Panc1 (cell line): ENCODE data around the gene DUSP8. TPM values are rescaled to one million over a fixed set of nuclear protein-coding genes. Genes with fewer than 3 reads are reported as not detected.

ENCODE experiments used
- ATAC-seq: fragments of 200-7000 bp; cut with Tn5 transposase; 2 replicates; pipeline ENCODE4 v1.9.1; 2020; ENCODE audit warnings: mild to moderate bottlenecking, moderate library complexity
- BruUV-seq: library from RNA; stranded (reverse); fragments of 400-500 nt; replicated peaks from 2 replicates; lab custom pipeline; 2021; lab: Mats Ljungman, UMichigan
- CTCF ChIA-PET: fragments of 300-600 bp; sonication (Branson Sonifier 250); formaldehyde crosslinking; loops from one replicate; lab custom pipeline; 2022; ENCODE audit warnings: antibody characterized with exemption; lab: Charles Lee
- POLR2A ChIA-PET: fragments of 300-600 bp; sonication (Branson Sonifier 250); formaldehyde crosslinking; loops from one replicate; lab custom pipeline; 2022; ENCODE audit warnings: antibody characterized with exemption; lab: Charles Lee
- DNase-seq: peaks from one replicate; pipeline ENCODE4 v3.0.0-alpha.2; 2010; ENCODE audit warnings: low read depth, low spot score
- H3K27ac ChIP-seq: 2 replicates; pipeline ENCODE4 v1.5.1; 2011; ENCODE audit warnings: mild to moderate bottlenecking, low read length, inconsistent platforms
- H3K27me3 ChIP-seq: fragments of 200-500 bp; sonication (Bioruptor generic); 2 replicates; pipeline ENCODE4 v1.6.0; 2014; ENCODE audit warnings: low read length, inconsistent platforms; ENCODE audit not compliant: control insufficient read depth, insufficient read depth
- H3K36me3 ChIP-seq: fragments of 200-500 bp; sonication (Bioruptor generic); 2 replicates; pipeline ENCODE4 v1.5.1; 2014; ENCODE audit warnings: inconsistent platforms, mild to moderate bottlenecking, low read length, moderate library complexity; ENCODE audit not compliant: control insufficient read depth, insufficient read depth
- H3K4me1 ChIP-seq: 2 replicates; pipeline ENCODE4 v1.5.1; 2011; ENCODE audit warnings: inconsistent platforms, mild to moderate bottlenecking, low read length, moderate library complexity; ENCODE audit not compliant: control insufficient read depth, insufficient read depth
- H3K4me3 ChIP-seq, 2 experiments: 2 replicates each; pipeline ENCODE4 v1.5.1; 2011 to 2012; ENCODE audit warnings: low read depth in 2 of 2, low read length in 2 of 2, mild to moderate bottlenecking in 2 of 2, inconsistent platforms in 1 of 2, moderate library complexity in 1 of 2
- H3K9me3 ChIP-seq: fragments of 200-500 bp; sonication (Bioruptor generic); 2 replicates; pipeline ENCODE4 v1.5.1; 2014; ENCODE audit warnings: low read depth, mild to moderate bottlenecking, inconsistent platforms, low read length, moderate library complexity; ENCODE audit not compliant: control insufficient read depth, insufficient read depth
- POLR2AphosphoS5 ChIP-seq: IDR thresholded peaks from 2 replicates; pipeline ENCODE4 v1.6.1; 2012; ENCODE audit warnings: mild to moderate bottlenecking, low read depth, low read length, moderate library complexity
- SIN3A ChIP-seq: IDR thresholded peaks from 2 replicates; pipeline ENCODE4 v1.6.1; 2012; ENCODE audit warnings: low read depth, mild to moderate bottlenecking, low read length, moderate library complexity, borderline replicate concordance; ENCODE audit not compliant: insufficient read depth
- TCF7L2 ChIP-seq: IDR thresholded peaks from 2 replicates; pipeline ENCODE4 v1.6.1; 2011; ENCODE audit warnings: mild to moderate bottlenecking, low read depth, low read length, inconsistent platforms
- in situ Hi-C: cut with HindIII; loops from 2 replicates; pipeline ENCODE4 v1.10.0; 2016; ENCODE audit warnings: low sequenced_read_pairs, low pct_unique_long_range_greater_than_20kb
- intact Hi-C: fragments of 100-400 bp; cut with micrococcal nuclease; formaldehyde crosslinking; loops from one replicate; pipeline ENCODE4 v1.10.0; 2022; ENCODE audit not compliant: unreplicated experiment
- total RNA-seq: library from RNA; stranded (reverse); gene quantifications from one replicate; pipeline ENCODE4 v1.2.1, GENCODE V29; 2021; ENCODE audit not compliant: unreplicated experiment
- TF ChIP-seq, protein P1 (sequence below): fragments of 450-650 bp; IDR thresholded peaks from 2 replicates; pipeline ENCODE4 v1.5.1; 2017; ENCODE audit warnings: mild to moderate bottlenecking
- TF ChIP-seq, protein P2 (sequence below), 2 experiments: IDR thresholded peaks; 2 replicates each; pipeline ENCODE4 v1.6.1; 2011 to 2012; ENCODE audit warnings: low read depth in 2 of 2, control low read depth in 1 of 2, low read length in 1 of 2, mild to moderate bottlenecking in 1 of 2, moderate library complexity in 1 of 2; ENCODE audit not compliant: insufficient read depth in 1 of 2

Gene DUSP8
- total RNA-seq, 1 experiment from 2014 or later: 5.5 TPM

DNA sequence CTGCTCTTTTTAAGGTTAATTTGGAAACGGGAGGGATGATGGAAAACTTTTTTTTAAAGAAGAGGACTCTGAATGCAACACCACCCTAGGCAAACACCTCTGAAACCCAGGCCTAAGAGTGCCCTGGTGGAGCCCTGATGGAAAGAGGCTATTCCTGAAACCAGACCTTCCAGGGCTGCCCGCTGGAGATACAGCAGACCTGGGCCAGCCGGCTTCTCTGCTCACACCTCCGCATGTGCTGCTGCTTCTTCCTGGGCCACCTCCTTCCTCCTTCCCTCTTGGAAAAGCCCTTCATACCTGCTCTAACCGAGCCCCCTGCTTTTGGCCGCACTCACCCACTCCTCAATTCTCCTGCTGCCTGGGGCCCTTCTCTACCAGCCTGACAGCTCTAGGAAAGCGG, 37.9 kb downstream of the DUSP8 start:
- H3K27me3 ChIP-seq: peaks cover 6% of the 10 kb centered on the region
- BruUV-seq: no TSS peak
- in situ Hi-C loops (no loop called here), intact Hi-C loops (no loop called here)
- ATAC-seq (no peak), DNase-seq (no peak)
- H3K4me1 ChIP-seq: peaks cover 4% of the 10 kb centered on the region
- H3K36me3 ChIP-seq: no peaks in the 10 kb centered on the region
- TF ChIP-seq, protein P1, sequence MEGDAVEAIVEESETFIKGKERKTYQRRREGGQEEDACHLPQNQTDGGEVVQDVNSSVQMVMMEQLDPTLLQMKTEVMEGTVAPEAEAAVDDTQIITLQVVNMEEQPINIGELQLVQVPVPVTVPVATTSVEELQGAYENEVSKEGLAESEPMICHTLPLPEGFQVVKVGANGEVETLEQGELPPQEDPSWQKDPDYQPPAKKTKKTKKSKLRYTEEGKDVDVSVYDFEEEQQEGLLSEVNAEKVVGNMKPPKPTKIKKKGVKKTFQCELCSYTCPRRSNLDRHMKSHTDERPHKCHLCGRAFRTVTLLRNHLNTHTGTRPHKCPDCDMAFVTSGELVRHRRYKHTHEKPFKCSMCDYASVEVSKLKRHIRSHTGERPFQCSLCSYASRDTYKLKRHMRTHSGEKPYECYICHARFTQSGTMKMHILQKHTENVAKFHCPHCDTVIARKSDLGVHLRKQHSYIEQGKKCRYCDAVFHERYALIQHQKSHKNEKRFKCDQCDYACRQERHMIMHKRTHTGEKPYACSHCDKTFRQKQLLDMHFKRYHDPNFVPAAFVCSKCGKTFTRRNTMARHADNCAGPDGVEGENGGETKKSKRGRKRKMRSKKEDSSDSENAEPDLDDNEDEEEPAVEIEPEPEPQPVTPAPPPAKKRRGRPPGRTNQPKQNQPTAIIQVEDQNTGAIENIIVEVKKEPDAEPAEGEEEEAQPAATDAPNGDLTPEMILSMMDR: no peak
- no peak for TF ChIP-seq TCF7L2
- no peaks in the 10 kb centered on the region for H3K9me3 ChIP-seq
- no peak overlapping the region for H3K27ac ChIP-seq
- ChIA-PET POLR2A (no interaction called here), CTCF (no interaction called here)
- no peak overlapping the region for H3K4me3 ChIP-seq

DNA sequence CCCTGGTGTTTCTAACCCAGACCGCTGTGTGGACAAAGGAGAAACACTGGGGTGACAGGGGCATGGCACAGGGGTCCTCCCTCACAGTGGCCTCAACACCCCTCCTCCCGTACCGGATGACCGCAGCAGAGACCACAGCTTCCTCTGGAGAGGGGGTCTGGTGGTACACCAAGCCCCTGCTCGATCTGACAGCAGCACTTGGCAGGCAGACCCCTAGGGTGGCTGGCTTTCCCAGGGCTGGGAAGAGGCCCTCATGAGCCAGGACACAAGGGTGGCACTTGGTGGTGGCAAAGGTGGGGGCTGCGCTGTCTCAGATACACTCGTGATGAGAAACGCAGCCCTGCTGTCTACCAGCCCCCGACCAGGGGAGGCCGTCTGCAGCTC, 38.7 kb downstream of the DUSP8 start:
- no peak overlapping the region for H3K27ac ChIP-seq
- H3K9me3 ChIP-seq: no peaks in the 10 kb centered on the region
- in situ Hi-C loops (no loop called here), intact Hi-C loops (no loop called here)
- no peak for DNase-seq
- POLR2A ChIA-PET: no interaction called here
- no peak overlapping the region for H3K4me3 ChIP-seq
- TF ChIP-seq SIN3A: no peak
- TF ChIP-seq, protein P2, sequence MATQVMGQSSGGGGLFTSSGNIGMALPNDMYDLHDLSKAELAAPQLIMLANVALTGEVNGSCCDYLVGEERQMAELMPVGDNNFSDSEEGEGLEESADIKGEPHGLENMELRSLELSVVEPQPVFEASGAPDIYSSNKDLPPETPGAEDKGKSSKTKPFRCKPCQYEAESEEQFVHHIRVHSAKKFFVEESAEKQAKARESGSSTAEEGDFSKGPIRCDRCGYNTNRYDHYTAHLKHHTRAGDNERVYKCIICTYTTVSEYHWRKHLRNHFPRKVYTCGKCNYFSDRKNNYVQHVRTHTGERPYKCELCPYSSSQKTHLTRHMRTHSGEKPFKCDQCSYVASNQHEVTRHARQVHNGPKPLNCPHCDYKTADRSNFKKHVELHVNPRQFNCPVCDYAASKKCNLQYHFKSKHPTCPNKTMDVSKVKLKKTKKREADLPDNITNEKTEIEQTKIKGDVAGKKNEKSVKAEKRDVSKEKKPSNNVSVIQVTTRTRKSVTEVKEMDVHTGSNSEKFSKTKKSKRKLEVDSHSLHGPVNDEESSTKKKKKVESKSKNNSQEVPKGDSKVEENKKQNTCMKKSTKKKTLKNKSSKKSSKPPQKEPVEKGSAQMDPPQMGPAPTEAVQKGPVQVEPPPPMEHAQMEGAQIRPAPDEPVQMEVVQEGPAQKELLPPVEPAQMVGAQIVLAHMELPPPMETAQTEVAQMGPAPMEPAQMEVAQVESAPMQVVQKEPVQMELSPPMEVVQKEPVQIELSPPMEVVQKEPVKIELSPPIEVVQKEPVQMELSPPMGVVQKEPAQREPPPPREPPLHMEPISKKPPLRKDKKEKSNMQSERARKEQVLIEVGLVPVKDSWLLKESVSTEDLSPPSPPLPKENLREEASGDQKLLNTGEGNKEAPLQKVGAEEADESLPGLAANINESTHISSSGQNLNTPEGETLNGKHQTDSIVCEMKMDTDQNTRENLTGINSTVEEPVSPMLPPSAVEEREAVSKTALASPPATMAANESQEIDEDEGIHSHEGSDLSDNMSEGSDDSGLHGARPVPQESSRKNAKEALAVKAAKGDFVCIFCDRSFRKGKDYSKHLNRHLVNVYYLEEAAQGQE (IDR thresholded peaks at IDR 0.05; ENCODE audit: insufficient read depth in 1 of 2, low read depth in 2 of 2, low read length in 1 of 2): no peak
- no peak for TF ChIP-seq TCF7L2
- H3K36me3 ChIP-seq: no peaks in the 10 kb centered on the region
- peaks cover 4% of the 10 kb centered on the region for H3K4me1 ChIP-seq
- peaks cover 4% of the 10 kb centered on the region; the same call in 1 of the 2 replicates for H3K27me3 ChIP-seq
- CTCF ChIA-PET: no interaction called here
- no peak for ATAC-seq
- BruUV-seq: no TSS peak

DNA sequence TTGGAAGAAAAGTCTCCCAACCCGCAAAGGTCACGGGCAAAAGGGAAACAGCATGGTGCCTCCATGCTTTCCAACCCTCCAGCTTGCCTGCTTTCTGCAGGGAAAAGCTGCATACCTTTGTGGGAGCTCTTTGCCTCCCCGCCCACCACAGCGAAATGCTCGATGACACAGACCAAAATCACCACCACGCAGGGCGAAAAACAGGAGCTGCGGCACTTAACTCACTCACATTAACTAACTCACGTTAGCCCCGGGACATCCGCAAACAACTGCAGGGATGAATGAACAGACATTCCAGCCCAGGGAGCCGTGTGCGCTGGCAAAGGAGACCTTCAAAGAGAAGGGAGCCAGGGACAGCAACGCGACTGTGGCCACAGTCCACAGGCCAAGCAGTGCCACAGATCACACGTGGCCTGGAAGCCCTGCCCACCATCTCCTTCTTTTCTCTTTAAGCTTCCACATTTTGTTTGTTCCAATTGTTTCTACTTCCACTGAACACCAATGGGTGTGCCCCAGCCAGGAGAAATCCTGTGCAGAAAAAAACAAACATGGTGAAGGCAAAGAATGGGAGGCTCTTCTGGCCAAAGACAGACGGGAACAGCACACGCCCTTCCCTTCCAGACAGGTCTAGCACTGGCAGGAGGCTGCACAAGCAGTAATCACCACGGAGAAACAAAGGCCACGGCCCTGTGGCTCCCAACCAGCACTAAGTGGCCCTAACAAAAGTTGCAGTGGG, 39.3 kb downstream of the DUSP8 start:
- Histone ChIP-seq H3K27me3 (no peaks in the 10 kb centered on the region), H3K4me3 (no peak overlapping the region), H3K9me3 (no peaks in the 10 kb centered on the region), H3K4me1 (peaks cover 4% of the 10 kb centered on the region), H3K27ac (no peak overlapping the region), H3K36me3 (no peaks in the 10 kb centered on the region)
- DNase-seq (no peak), ATAC-seq (no peak)
- POLR2A ChIA-PET: no interaction called here
- TF ChIP-seq, protein P1: no peak
- TF ChIP-seq SIN3A: no peak
- no peak for TF ChIP-seq TCF7L2
- TF ChIP-seq POLR2AphosphoS5: no peak
- TF ChIP-seq, protein P2 (IDR thresholded peaks at IDR 0.05; ENCODE audit: insufficient read depth in 1 of 2, low read depth in 2 of 2, low read length in 1 of 2): no peak
- no TSS peak for BruUV-seq
- in situ Hi-C loops: no loop called here
- CTCF ChIA-PET: interaction anchor here (1.2 kb wide), 1 partner anchor 14 kb away, joined by 4 read pairs; no protein-coding TSS in a partner anchor
- intact Hi-C loops: no loop called here
